ENCODE results near the gene SYCE3. TPM values are rescaled to one million over a fixed set of nuclear protein-coding genes. Genes with fewer than 3 reads are reported as not detected.

SYCE3 gene
- total RNA-seq, 1 donor from 2014 or later: not detected

- H3K27me3 ChIP-seq: no peaks in the 10 kb centered on the region
- H3K9me3 ChIP-seq: no peaks in the 10 kb centered on the region
- H3K4me1 ChIP-seq: no peaks in the 10 kb centered on the region
- peaks cover 48% of the 10 kb centered on the region for H3K36me3 ChIP-seq
- H3K27ac ChIP-seq: no peak overlapping the region
- no peak overlapping the region for H3K4me3 ChIP-seq
- DNase-seq: no peak
- intact Hi-C loops (cut with DNase I): no loop called here
- ATAC-seq: no peak
- TF ChIP-seq CTCF (IDR thresholded peaks at IDR 0.05): no peak
Observed at GRCh38 chr22:50518606-50519005, 44.1 kb downstream of the SYCE3 start.

GRCh38 chr22:50517495-50518260 lies 45.0 kb downstream of the SYCE3 start:
- Histone ChIP-seq H3K4me3 (no peak overlapping the region), H3K36me3 (peaks cover 38% of the 10 kb centered on the region), H3K9me3 (no peaks in the 10 kb centered on the region), H3K4me1 (no peaks in the 10 kb centered on the region), H3K27ac (no peak overlapping the region), H3K27me3 (no peaks in the 10 kb centered on the region)
- DNase-seq (no peak), ATAC-seq (no peak)
- intact Hi-C loops (cut with DNase I): no loop called here
- no peak for TF ChIP-seq CTCF (IDR thresholded peaks at IDR 0.05)

- intact Hi-C loops (cut with DNase I): no loop called here
- Histone ChIP-seq H3K4me1 (peaks cover under 1% of the 10 kb centered on the region), H3K27ac (no peak overlapping the region), H3K27me3 (no peaks in the 10 kb centered on the region), H3K36me3 (peaks cover 33% of the 10 kb centered on the region), H3K4me3 (no peak overlapping the region), H3K9me3 (no peaks in the 10 kb centered on the region)
- ATAC-seq (no peak), DNase-seq (no peak)
- no peak for TF ChIP-seq CTCF (IDR thresholded peaks at IDR 0.05)
Observed at GRCh38 chr22:50516891-50517290, 45.8 kb downstream of the SYCE3 start.

GRCh38 chr22:50516068-50516467 lies 46.7 kb downstream of the SYCE3 start:
- intact Hi-C loops (cut with DNase I): no loop called here
- no peaks in the 10 kb centered on the region for H3K9me3 ChIP-seq
- H3K27ac ChIP-seq: no peak overlapping the region
- ATAC-seq (no peak), DNase-seq (no peak)
- TF ChIP-seq CTCF (IDR thresholded peaks at IDR 0.05): no peak
- H3K27me3 ChIP-seq: no peaks in the 10 kb centered on the region
- H3K4me3 ChIP-seq: no peak overlapping the region
- H3K4me1 ChIP-seq: peaks cover 4% of the 10 kb centered on the region
- H3K36me3 ChIP-seq: peaks cover 33% of the 10 kb centered on the region

- TF ChIP-seq CTCF (IDR thresholded peaks at IDR 0.05): no peak
- intact Hi-C loops (cut with DNase I): no loop called here
Observed at GRCh38 chr22:50513175-50513574, 49.5 kb downstream of the SYCE3 start.

More at GRCh38 chr22:50513175-50513574, 49.5 kb downstream of the SYCE3 start:
- no peaks in the 10 kb centered on the region for H3K9me3 ChIP-seq
- no peak for DNase-seq
- ATAC-seq: no peak
- H3K27me3 ChIP-seq: no peaks in the 10 kb centered on the region
- no peak overlapping the region for H3K4me3 ChIP-seq
- H3K27ac ChIP-seq: no peak overlapping the region
- peaks cover 13% of the 10 kb centered on the region for H3K4me1 ChIP-seq
- peaks cover 17% of the 10 kb centered on the region for H3K36me3 ChIP-seq

All from upper lobe of right lung (tissue), 1 donor.